HepG2 (cell line): ENCODE measurements around the gene NLGN2. TPM values are rescaled to one million over a fixed set of nuclear protein-coding genes. Genes with fewer than 3 reads are reported as not detected.

Experiments used
- ESRRA ChIP-seq: sonication (generic); formaldehyde crosslinking; IDR thresholded peaks from 2 replicates; pipeline ENCODE4 v1.5.1; 2020; ENCODE audit warnings: mild to moderate bottlenecking, low read depth, missing genetic modification reagents
- GLI4 ChIP-seq: sonication (generic); formaldehyde crosslinking; IDR thresholded peaks from 2 replicates; pipeline ENCODE4 v1.5.1; 2020; ENCODE audit warnings: missing genetic modification reagents, mild to moderate bottlenecking, moderate library complexity, borderline replicate concordance
- LCORL ChIP-seq, 2 experiments: fragments of 450-650 bp in 1 of 2; sonication (generic) in 1 of 2; formaldehyde crosslinking in 1 of 2; IDR thresholded peaks; 2 replicates each; pipeline versions ENCODE4 v1.5.0 to v1.6.1; 2017 to 2020; ENCODE audit warnings: antibody characterized with exemption in 1 of 2, missing genetic modification reagents in 1 of 2
- MTA1 ChIP-seq: sonication (generic); formaldehyde crosslinking; IDR thresholded peaks from 2 replicates; pipeline ENCODE4 v1.4.0; 2020; ENCODE audit warnings: missing genetic modification reagents, mild to moderate bottlenecking, borderline replicate concordance
- PAXIP1 ChIP-seq: sonication (generic); formaldehyde crosslinking; conservative IDR thresholded peaks from 2 replicates; pipeline ENCODE4 v1.4.0; 2020; ENCODE audit warnings: mild to moderate bottlenecking, missing genetic modification reagents, moderate library complexity
- PHF20 ChIP-seq: sonication (generic); formaldehyde crosslinking; IDR thresholded peaks from 2 replicates; pipeline ENCODE4 v1.5.0; 2020; ENCODE audit warnings: mild to moderate bottlenecking, missing genetic modification reagents
- TAF1 ChIP-seq: sonication (generic); formaldehyde crosslinking; IDR thresholded peaks from 2 replicates; pipeline ENCODE4 v1.4.0; 2020; ENCODE audit warnings: missing genetic modification reagents
- ZFY ChIP-seq: sonication (generic); formaldehyde crosslinking; IDR thresholded peaks from 2 replicates; pipeline ENCODE4 v1.4.0; 2020; ENCODE audit warnings: missing genetic modification reagents
- ZGPAT ChIP-seq: IDR thresholded peaks from 2 replicates; pipeline ENCODE4 v1.6.1; 2016; ENCODE audit warnings: mild to moderate bottlenecking
- ZNF138 ChIP-seq: sonication (generic); formaldehyde crosslinking; IDR thresholded peaks from 2 replicates; pipeline ENCODE4 v1.5.0; 2020; ENCODE audit warnings: mild to moderate bottlenecking, low read depth, missing genetic modification reagents
- ZNF296 ChIP-seq: sonication (generic); formaldehyde crosslinking; conservative IDR thresholded peaks from 2 replicates; pipeline ENCODE4 v1.5.0; 2020; ENCODE audit warnings: mild to moderate bottlenecking, missing genetic modification reagents
- ZNF337 ChIP-seq: sonication (generic); formaldehyde crosslinking; IDR thresholded peaks from 2 replicates; pipeline ENCODE4 v1.5.1; 2020; ENCODE audit warnings: missing genetic modification reagents, low read depth, mild to moderate bottlenecking, borderline replicate concordance
- ZNF687 ChIP-seq: sonication (generic); formaldehyde crosslinking; IDR thresholded peaks from 2 replicates; pipeline ENCODE4 v1.5.1; 2020; ENCODE audit warnings: mild to moderate bottlenecking, missing genetic modification reagents, moderate library complexity
- ZNF703 ChIP-seq: sonication (generic); formaldehyde crosslinking; IDR thresholded peaks from 2 replicates; pipeline ENCODE4 v1.5.1; 2020; ENCODE audit warnings: missing genetic modification reagents, mild to moderate bottlenecking, moderate library complexity, borderline replicate concordance
- ZNF777 ChIP-seq: sonication (generic); formaldehyde crosslinking; IDR thresholded peaks from 2 replicates; pipeline ENCODE4 v1.4.0; 2020; ENCODE audit warnings: missing genetic modification reagents
- polyA plus RNA-seq, 8 experiments: library from polyadenylated mRNA; depleted of rRNA in 3 of 8; stranded (reverse) in 7 of 8; unstranded in 1 of 8; fragments of >200 nt; fragmentation: Illumina TruSeq in 4 of 8; extraction: Trizol in 4 of 8; gene quantifications; 2 replicates each; pipeline versions ENCODE4 v1.2.1 to v1.2.3, GENCODE V29; 2011 to 2016; ENCODE audit warnings: low read depth in 4 of 8, missing spikeins in 1 of 8, mixed read lengths in 1 of 8; ENCODE audit not compliant: insufficient read depth in 1 of 8
- total RNA-seq, 5 experiments: library from RNA; depleted of rRNA; stranded (reverse); fragments of >200 nt; fragmentation: Illumina TruSeq; extraction: Trizol; gene quantifications; 2 replicates each; pipeline ENCODE4 v1.2.3, GENCODE V29; 2016; ENCODE audit warnings: low read depth in 1 of 5
- TF ChIP-seq, protein P1 (sequence below): sonication (generic); formaldehyde crosslinking; IDR thresholded peaks from 2 replicates; pipeline ENCODE4 v1.4.0; 2020; ENCODE audit warnings: mild to moderate bottlenecking, missing genetic modification reagents

NLGN2 gene
- total and polyA plus RNA-seq, 2 of the 13 experiments (the other 11 are each of a cell fraction or from before 2014, with no cell fraction given) = 1.9 to 11.0 TPM

DNA sequence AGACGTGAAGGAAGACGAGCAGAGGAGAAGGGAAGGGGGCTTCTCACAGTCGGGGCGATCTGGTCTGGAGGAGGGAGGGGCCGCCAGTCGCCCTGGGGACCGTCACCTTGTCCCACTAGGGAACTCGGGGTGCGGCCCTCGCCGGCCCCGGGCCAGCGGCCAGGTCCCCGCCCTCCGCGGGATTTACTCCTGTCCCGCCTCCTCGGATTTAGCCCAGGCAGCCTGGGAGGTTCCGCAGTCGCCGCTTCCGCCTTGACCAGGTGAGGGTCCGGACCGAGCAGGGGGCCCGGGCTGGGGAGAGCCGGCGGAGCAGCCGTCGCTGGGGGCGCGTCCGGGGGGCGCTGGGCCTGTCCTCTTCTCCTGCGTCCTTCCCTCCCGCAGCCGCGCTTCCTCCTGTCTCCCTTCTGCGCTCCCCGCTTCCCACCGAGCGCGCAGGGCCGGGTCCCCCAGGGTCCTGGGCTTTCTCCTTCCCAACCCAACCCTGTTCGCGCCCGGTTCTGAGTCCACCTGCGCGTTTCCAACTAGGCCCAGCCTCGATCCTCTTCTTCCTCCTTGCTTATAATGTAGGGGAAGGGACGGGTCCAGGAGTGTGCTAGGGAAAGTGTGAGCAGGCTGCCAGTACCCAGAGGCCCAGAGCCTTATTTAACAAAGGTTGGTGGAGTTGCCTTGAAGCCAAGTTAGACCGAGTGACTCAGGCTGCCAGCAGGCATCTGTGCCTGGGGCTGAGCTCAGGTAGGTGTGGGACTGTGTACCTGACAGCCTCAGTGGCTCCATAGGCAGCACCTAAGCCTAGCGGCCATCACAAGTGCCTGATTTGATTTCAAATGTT lies 26.6 kb upstream of the NLGN2 start, which contains the start of gene TNK1 (continued):
- TF ChIP-seq ZNF337 (CRISPR knock-in tag) = no peak
- no peak for TF ChIP-seq LCORL (IDR thresholded peaks at IDR 0.05)
- TF ChIP-seq LCORL (CRISPR knock-in tag; IDR thresholded peaks at IDR 0.05) = peak; percentile 75; the same call in 1 of the 2 replicates
- TF ChIP-seq ZGPAT = peak; percentile 42; the same call in 1 of the 2 replicates
- TF ChIP-seq MTA1 = 0 out of 2 replicates have a peak, but pooled peaks have one; percentile 29
- peak; percentile 73 for TF ChIP-seq TAF1 (CRISPR knock-in tag)
- no peak for TF ChIP-seq GLI4
- TF ChIP-seq ZNF138 (CRISPR knock-in tag) = 0 out of 2 replicates have a peak, but pooled peaks have one; percentile 48
- no peak for TF ChIP-seq ESRRA (CRISPR knock-in tag)
- TF ChIP-seq ZNF687 = peak; percentile 75
- TF ChIP-seq, protein P1, sequence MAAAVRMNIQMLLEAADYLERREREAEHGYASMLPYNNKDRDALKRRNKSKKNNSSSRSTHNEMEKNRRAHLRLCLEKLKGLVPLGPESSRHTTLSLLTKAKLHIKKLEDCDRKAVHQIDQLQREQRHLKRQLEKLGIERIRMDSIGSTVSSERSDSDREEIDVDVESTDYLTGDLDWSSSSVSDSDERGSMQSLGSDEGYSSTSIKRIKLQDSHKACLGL (CRISPR knock-in tag) = no peak
- TF ChIP-seq ZNF703 (CRISPR knock-in tag) = no peak
- peak; percentile 68 for TF ChIP-seq PHF20 (CRISPR knock-in tag)
- 0 out of 2 replicates have a peak, but pooled peaks have one; percentile 18 for TF ChIP-seq PAXIP1
- TF ChIP-seq ZNF777 (CRISPR knock-in tag) = peak; percentile 69
- no peak for TF ChIP-seq ZNF296 (CRISPR knock-in tag)
- TF ChIP-seq ZFY (CRISPR knock-in tag) = peak; percentile 69
